ENCODE measurements around the gene ASH1L.
A peak's percentile ranks its signal among the peaks of the same experiment; 100 is the strongest.
"Not testable (repeated sequence)": the region's sequence is repeated elsewhere in the genome, so short reads cannot be mapped to it uniquely, and the experiment has no call there.

The ASH1L gene, protein sequence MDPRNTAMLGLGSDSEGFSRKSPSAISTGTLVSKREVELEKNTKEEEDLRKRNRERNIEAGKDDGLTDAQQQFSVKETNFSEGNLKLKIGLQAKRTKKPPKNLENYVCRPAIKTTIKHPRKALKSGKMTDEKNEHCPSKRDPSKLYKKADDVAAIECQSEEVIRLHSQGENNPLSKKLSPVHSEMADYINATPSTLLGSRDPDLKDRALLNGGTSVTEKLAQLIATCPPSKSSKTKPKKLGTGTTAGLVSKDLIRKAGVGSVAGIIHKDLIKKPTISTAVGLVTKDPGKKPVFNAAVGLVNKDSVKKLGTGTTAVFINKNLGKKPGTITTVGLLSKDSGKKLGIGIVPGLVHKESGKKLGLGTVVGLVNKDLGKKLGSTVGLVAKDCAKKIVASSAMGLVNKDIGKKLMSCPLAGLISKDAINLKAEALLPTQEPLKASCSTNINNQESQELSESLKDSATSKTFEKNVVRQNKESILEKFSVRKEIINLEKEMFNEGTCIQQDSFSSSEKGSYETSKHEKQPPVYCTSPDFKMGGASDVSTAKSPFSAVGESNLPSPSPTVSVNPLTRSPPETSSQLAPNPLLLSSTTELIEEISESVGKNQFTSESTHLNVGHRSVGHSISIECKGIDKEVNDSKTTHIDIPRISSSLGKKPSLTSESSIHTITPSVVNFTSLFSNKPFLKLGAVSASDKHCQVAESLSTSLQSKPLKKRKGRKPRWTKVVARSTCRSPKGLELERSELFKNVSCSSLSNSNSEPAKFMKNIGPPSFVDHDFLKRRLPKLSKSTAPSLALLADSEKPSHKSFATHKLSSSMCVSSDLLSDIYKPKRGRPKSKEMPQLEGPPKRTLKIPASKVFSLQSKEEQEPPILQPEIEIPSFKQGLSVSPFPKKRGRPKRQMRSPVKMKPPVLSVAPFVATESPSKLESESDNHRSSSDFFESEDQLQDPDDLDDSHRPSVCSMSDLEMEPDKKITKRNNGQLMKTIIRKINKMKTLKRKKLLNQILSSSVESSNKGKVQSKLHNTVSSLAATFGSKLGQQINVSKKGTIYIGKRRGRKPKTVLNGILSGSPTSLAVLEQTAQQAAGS (N-terminal part only)

DNA sequence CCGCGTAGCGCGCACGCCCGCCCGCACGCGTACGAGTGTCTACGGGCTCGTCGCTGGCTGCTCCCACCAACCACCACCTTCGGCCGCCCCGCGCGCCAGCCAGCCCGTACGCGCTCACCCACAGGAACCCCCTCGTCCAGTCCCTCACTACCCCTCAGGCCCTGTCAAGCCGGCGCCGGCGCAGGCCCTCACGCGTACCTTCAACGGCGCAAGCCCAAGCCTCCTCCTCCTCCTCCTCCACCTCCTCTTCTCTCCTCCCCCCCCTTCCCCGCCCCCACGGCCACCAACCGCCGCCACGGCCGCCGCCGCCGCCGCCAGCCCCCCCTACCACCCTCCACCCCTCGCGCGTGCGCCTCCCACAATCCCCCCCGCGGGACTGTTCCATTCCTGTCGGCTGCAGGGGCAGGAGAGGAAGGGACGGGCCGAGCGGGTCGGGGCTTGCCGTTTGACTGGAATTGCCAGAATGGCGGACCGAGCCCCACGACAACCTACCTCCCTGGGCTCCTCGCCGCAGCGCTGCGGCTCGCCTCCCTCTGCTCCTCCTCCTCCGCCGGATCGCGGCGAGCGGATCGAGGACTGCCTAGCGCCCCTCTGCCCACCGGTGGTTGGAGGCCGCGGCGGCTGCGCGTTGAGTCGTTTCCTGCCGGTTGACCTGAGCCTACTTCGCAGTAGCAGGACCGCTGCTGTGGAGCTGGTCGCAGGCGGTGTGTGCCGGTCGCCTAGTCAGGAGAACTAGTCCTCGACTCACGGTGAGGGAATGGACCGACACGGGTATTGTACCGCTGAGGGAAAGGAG lies at the start of gene ASH1L:
TSS of gene ASH1L (minus strand) at position 223 of the 796 bp plus-strand sequence. CDS start 41,284 bp downstream, outside the sequence.
- FAIRE-seq = no peak

DNA sequence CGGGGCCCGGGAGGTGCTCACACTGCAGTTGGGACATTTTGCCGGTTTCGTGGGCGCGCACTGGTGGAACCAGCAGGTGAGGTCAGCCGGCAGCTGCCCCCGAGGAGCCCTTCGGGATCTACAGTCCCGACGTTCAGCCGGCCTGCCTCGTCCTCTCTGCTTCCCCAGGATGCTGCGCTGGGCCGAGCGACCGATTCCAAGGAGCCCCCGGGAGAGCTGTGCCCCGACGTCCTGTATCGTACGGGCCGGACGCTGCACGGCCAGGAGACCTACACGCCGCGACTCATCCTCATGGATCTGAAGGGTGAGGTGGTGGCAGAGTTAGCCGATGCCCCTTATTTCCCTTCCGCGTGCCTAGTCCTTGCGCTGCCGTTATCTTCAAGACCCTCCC lies 47.6 kb upstream of the ASH1L start:
- not testable (repeated sequence) for FAIRE-seq

DNA sequence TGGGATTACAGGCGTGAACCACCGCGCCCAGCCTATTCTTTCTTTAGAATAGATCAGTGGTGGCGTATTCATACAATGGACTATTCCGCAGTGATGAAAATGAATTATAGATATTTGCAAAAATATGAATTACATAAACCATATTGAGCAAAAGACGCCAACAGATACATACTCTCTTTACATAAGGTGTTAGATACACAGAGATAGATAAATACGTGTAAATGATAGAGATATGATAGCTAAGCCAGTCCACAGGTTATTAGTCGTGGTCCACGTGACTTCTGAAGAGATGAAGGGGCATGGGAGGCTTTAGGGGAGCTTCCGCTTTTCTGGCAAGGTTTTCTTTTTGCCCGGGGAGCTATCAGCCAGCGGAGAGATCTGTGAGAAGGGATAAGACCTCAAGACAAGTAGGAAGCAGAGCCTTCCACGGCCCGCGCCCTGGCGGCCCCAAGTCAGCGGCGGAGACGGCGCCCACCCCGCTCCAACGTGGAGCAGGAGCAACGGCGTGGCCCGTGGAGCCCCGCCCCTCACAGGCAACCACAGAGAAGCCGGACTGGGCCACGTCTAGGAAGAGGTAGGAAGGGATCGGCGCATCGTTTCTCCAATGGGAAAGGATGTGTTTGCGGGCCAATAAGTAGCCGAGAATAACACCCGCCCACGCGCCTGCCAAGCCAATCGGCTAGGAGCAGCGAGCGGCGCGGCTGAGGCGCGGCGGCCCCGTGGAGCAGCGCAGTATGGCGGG lies 47.1 kb upstream of the ASH1L start, which contains the start of gene MSTO1:
TSS of gene MSTO1 (plus strand) at position 704 of the 742 bp plus-strand sequence. CDS start at position 735, 31 bp downstream.
- peak; percentile 88 for FAIRE-seq

DNA sequence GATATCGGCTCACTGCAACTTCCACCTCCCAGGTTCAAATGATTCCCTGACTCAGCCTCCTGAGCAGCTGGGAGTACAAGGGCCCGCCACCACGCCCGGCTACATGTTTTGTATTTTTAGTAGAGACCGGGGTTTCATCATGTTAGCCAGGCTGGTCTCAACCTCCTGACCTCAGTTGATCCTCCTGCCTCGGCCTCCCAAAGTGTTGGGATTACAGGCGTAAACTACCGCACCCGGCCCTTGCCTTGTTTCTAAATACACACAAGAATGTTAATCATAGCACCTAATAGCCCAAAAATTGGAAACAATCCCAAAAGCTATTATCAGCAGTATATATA lies 46.3 kb upstream of the ASH1L start:
- FAIRE-seq = no peak

DNA sequence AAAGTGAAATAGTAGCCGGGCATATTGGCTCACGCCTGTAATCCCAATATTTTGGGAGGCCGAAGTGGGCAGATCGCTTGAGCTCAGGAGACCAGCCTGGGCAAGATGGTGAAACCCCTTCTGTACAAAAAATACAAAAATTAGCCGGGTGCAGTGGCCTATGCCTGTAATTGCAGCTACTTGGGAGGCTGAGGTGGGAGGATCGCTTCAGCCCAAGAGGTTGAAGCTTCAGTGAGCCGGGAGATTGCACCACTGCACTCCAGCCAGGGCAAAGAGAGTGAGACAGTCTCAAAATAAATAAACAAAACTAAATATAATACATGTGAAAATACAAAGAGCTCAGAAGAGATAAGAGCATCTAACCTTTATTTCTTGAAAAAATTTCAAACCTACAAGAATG lies 45.1 kb upstream of the ASH1L start:
- FAIRE-seq = no peak

DNA sequence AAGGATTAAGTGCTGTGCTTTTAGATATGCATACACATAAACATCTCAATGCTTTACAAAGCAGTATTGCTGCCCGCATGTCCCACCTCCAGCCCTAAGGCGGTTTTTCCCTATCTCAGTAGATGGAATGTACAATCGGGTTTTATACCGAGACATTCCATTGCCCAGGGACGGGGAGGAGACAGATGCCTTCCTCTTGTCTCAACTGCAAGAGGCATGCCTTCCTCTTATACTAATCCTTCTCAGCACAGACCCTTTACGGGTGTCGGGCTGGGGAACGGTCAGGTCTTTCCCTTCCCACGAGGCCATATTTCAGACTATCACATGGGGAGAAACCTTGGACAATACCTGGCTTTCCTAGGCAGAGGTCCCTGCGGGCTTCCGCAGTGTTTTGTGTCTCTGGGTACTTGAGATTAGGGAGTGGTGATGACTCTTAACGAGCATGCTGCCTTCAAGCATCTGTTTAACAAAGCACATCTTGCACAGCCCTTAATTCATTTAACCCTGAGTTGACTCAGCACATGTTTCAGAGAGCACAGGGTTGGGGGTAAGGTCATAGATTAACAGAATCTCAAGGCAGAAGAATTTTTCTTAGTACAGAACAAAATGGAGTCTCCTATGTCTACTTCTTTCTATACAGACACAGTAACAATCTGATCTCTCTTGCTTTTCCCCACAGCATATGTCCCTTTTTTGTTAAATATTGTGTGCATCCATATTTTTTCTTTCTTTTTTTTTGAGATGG lies 37.4 kb upstream of the ASH1L start:
- not testable (repeated sequence) for FAIRE-seq

DNA sequence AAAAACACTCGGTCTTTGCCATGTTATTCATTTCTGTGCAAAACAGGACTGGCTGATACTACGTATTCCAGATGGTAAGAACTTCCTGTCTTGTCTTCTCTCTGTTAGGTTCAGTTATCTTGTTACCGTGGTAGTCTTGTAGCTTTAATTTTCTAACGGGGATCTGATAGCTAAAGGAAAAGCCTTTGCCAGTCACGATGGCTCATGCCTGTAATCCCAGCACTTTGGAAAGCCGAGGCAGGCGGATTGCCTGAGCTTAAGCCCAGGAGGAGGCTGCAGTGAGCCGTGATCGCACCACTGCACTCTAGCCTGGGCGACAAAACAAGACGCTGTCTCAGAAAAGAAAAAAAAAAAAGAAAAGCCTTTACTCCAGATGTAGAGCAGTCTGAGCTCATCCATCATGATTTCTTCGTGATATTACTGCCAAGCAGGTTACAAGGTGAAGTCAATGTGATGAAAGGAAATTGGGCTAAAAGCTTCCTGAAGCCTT lies 36.3 kb upstream of the ASH1L start:
- no peak for FAIRE-seq

DNA sequence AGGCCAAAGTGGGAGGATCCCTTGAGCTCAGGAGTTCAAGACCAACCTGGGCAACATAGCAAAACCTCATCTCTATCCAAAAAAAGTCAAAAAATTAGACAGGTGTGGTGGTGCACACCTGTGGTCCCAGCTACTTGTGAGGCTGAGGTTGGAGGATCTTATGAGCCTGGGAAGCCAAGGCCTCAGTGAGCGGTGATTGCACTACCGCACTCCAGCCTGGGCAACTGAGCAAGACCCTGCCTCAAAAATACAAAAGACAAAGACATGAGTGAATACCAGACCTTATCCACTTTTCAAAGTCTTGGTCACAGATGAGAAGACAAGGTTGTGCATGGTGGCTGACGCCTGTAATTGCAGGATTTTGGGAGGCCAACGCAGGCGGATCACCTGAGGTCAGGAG lies 34.3 kb upstream of the ASH1L start:
- no peak for FAIRE-seq

DNA sequence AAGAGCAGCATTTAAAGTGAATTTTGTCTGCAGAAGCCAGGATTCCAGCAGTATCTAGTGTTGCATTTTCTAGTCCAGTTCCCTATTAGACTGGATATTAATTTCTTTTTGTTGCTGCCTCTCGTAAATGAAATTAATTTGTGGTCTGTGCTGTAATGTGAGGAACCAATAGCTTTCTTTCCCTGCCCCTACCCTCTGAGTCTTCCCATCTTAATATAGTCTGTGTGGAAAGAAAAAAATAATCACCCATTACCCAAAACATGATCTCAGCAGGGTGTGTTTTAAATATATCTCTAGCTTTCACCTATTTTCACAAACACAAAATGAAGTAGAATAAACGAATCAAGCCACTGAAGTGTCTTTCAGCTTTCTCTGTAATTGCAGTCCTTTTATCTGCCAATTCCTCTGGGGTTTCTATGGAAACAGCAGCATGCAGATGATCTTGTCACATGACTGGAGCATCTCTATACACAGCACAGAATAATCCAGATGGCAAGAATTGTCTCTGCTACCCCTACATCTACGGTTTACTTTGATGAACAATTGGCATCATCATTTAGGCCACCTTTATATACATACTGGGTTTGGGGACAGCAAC lies 33.4 kb upstream of the ASH1L start:
- not testable (repeated sequence) for FAIRE-seq

DNA sequence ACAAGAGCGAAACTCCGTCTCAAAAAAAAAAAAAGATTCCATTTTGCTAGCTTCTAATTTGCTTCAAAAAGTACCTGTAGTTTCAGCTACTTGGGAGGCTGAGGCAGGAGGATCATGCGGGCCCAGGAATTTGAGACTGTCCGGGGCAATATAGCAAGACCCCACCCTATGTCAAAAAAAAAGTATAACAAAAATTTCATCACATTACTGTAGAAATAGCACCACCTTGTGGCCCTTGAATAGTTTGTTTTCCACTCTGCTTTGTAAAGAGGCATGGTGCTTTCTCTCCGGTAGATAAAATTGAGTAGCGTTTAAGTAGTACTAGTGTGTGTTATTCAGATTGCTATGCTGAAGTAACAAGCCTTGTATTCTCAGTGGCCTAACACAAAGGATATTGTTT lies 29.2 kb upstream of the ASH1L start:
- FAIRE-seq = peak; percentile 91

DNA sequence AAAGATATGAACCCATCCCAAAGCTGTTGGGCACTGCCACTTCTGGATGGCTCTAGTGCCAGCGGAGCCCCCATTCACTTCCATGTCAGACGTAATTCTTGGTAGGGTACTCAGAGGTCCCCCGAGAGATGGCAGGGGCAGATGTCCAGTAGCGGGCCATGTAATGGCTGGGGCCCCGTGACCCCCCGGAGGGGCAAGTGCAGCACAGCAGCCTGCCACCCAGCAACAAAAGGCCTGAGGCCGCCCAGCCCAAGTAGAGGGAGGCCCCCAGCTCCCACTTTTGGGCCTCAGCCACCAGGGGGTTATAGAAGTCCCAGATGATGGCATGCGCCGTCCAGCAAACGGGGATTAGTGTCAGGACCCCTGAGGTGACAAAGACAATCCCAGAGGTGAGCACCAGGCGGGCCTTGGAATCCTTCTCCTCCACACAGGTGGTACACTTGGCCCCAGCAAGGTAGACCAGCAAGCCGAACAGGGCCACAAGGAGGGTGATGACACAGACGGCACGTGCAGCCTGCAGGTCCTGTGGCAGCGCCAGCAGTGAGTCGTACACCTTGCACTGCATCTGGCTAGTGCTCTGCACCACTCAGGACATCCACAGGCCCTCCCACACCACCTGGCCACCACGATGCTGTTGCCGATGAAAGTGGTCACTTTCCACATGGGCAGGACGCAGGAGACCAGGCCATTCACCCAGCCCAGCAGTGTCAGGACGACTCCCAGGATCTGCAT lies 28.1 kb upstream of the ASH1L start:
- FAIRE-seq = not testable (repeated sequence)

DNA sequence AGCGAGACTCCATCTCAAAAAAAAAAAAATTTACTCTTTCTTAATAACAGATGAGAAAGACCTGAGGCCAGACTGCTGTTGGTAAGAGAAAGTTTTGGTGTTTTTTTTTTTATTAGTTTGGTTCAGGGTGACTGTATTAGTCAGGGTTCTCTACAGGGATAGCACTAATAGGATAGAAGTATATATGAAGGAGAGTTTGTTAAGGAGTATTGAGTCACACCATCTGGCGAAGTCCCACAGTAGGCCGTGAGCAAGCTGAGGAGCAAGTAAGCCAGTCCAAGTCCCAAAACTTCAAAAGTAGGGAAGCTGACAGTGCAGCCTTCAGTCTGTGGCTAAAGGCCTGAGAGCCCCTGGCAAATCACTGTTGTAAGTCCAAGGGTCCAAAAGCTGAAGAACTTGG lies 26.7 kb upstream of the ASH1L start:
- FAIRE-seq = not testable (repeated sequence)

DNA sequence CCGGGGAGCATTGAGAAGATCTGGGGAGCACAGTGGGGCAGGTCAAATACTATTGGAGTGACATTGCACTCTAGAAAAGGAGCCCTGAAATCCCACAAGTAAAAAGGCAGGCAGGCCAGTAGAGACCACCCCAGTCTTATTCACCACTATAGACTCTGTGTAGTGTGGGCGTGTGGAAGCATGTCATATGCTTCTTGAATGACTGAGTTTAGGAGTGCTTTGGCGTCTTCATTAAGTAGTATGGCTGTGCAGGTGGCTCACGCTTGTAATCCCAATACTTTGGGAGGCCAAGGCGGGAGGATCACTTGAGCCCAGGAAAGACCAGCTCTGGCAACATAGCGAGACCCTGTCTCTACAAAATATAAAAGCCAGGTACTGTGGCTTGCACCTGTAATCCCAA lies 21.2 kb upstream of the ASH1L start:
- not testable (repeated sequence) for FAIRE-seq

DNA sequence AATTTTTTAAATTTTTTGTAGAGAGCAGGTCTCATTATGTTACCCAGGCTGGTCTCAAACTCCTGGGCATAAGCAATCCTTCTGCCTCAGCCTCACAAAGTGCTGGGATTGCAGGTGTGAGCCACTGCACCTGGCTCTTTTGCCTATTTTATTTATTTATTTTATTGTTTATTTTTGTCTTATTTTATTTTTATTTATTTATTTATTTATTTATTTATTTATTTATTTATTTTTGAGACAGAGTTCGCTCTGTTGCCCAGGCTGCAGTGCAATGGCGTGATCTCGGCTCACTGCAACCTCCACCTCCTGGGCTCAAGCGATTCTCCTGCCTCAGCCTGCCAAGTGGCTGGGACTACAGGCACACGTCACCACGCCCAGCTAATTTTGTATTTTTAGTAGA lies 13.0 kb upstream of the ASH1L start:
- not testable (repeated sequence) for FAIRE-seq

DNA sequence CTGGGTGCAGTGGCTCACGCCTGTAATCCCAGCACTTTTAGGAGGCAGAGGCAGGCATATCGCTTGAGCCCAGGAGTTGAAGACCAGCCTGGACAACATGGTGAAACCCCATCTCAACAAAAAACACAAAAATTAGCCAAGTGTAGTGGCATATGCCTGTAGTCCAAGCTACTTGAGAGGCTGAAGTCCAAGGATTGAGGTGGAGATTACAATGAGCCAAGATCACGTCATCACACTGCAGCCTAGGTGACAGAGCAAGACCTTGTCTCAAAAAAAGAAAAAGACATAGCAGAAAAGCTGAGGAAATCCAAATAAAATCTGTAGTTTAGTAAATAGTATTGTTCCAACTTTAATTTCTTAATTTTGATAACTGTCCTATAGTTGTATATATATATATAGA lies 11.5 kb upstream of the ASH1L start:
- FAIRE-seq = no peak

DNA sequence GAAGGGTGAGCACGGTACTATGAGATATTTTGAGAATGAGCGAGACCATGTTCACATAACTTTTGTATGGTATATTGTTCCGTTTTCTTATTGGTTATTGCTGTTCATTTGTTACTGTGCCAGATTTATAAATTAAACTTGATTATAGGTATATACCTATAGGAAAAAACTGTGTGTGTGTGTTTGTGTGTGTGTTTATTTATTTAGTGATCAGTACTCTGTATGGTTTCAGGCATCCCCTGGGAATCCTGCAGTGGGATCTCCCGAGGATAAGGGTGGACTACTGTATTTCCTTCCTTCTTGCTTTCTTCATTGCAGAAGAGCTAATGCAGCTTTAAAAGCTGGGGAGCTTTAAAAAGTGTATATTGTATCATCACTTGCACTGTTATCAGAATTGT lies 8.0 kb upstream of the ASH1L start:
- no peak for FAIRE-seq

DNA sequence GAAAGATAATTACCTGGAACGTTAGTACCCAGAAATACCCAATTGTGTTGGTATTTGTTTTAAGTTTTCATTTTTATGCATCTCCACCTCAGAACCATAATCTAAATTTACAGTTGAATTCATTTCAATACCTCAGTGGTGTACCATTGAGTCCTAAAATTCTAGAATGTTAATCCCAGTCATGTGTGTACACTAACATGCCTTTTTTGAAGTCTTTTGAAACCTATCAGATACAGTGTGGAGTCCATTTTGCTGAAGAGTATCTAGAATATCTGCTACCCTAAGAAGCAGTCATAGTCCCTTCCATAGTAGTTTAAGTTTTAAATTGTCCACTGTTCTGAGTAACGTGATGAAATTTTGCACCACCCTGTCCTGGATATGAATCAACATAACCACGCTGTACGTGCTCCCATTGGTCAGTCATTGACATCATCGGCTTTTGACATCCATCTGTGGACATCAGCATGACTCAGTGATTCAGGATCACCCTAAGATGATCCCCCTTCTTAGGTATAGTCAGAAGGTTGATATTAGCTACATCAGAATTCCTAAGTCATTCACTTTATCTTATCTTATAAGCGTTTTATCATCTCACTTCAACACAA lies 7.5 kb upstream of the ASH1L start:
- FAIRE-seq = no peak

DNA sequence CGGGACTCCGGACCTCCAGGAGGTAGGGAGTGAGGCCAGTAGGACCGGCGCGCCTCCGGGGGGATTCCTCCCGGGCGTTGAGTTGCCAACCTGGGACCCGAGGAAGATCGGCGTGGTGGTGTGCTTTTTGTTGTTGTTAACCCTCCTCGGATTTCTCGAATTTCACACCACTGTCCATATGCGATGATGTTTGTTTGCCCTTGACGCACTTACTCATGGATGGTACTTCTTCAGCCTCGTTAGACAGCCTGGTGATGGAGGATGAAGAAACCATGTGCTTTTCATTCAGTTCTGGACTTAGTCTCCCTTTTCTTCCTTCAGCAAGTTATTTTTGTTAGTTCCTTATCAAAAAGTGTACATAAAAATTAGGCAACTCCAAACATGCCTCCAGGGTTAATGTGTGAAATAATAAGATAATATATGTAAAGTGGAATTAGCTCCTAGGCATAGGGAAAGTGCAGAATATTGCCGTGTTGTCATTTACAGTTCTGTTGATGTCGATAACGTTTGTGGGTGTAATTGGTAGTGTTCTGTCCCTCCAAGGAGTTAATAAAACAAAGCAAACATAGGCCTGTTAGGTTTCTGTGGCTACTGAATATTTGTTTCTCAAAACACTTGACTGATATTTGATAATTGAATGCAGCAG lies 897 bp upstream of the ASH1L start:
- FAIRE-seq = not testable (repeated sequence)
